H1 (cell line): Measurements from ENCODE around the gene PCNX1. TPM values are rescaled to one million over a fixed set of nuclear protein-coding genes. Genes with fewer than 3 reads are reported as not detected.
"Not testable (repeated sequence)": the region's sequence is repeated elsewhere in the genome, so short reads cannot be mapped to it uniquely, and the experiment has no call there.

ENCODE experiments used
- CTCF ChIA-PET: fragments of 300-600 bp; sonication (Branson Sonifier 250); formaldehyde crosslinking; loops from one replicate; lab custom pipeline; 2021; ENCODE audit not compliant: partially characterized antibody; lab: Charles Lee
- POLR2A ChIA-PET: fragments of 300-600 bp; sonication (Branson Sonifier 250); formaldehyde crosslinking; loops from one replicate; lab custom pipeline; 2021; ENCODE audit warnings: inconsistent platforms; ENCODE audit not compliant: partially characterized antibody; lab: Charles Lee
- DNase-seq, 2 experiments: peaks; one replicate each; pipeline versions ENCODE4 v3.0.0 to v3.0.0-alpha.2; 2010 to 2022; ENCODE audit warnings: low spot score in 2 of 2, low read depth in 1 of 2, mixed read lengths in 1 of 2
- FAIRE-seq: peaks from 2 replicates; lab custom pipeline; 2011; peaks lifted over from hg19 to GRCh38; lab: Jason Lieb, UNC
- H2AFZ ChIP-seq: 2 replicates; pipeline ENCODE4 v1.8.1; 2012; ENCODE audit warnings: low read length, inconsistent platforms
- H2AK5ac ChIP-seq: 2 replicates; pipeline ENCODE4 v1.6.1; 2013; ENCODE audit warnings: low read depth, low read length
- H2BK120ac ChIP-seq: replicated peaks from 2 replicates; pipeline ENCODE3; 2013; ENCODE audit warnings: low read depth, low read length, inconsistent platforms
- H2BK12ac ChIP-seq: 2 replicates; pipeline ENCODE4 v1.6.1; 2013; ENCODE audit warnings: low read depth, low read length
- H2BK15ac ChIP-seq: 2 replicates; pipeline ENCODE4 v1.6.1; 2013; ENCODE audit warnings: low read length
- H2BK20ac ChIP-seq: 2 replicates; pipeline ENCODE4 v1.6.1; 2013; ENCODE audit warnings: low read length
- H2BK5ac ChIP-seq: 2 replicates; pipeline ENCODE4 v1.6.1; 2013; ENCODE audit warnings: low read depth, low read length
- H3K14ac ChIP-seq: 2 replicates; pipeline ENCODE4 v1.6.1; 2013; ENCODE audit warnings: inconsistent platforms; ENCODE audit not compliant: insufficient read length
- H3K18ac ChIP-seq: 2 replicates; pipeline ENCODE4 v1.6.1; 2013; ENCODE audit warnings: low read length; ENCODE audit errors: extremely low read depth
- H3K23ac ChIP-seq: 2 replicates; pipeline ENCODE4 v1.6.1; 2013; ENCODE audit warnings: inconsistent platforms; ENCODE audit not compliant: insufficient read length
- H3K23me2 ChIP-seq: 2 replicates; pipeline ENCODE4 v1.6.1; 2013; ENCODE audit warnings: low read depth, low read length
- H3K27ac ChIP-seq: 2 replicates; pipeline ENCODE4 v1.6.1; 2011; ENCODE audit warnings: low read depth, low read length, inconsistent platforms
- H3K27me3 ChIP-seq, 4 experiments: replicated peaks in 1 of 4; 1 replicate in 1 of 4; 2 replicates in 3 of 4; pipeline versions ENCODE4 v1.6.1 to v1.8.1; 2011 to 2013; ENCODE audit warnings: low read length in 3 of 4, mild to moderate bottlenecking in 3 of 4, inconsistent platforms in 2 of 4, mixed read lengths in 2 of 4, moderate library complexity in 1 of 4; ENCODE audit not compliant: control insufficient read depth in 3 of 4, insufficient read depth in 3 of 4; ENCODE audit errors: extremely low read depth in 1 of 4
- H3K36me3 ChIP-seq, 4 experiments: 2 replicates each; pipeline versions ENCODE4 v1.6.1 to v1.8.1; 2011 to 2013; ENCODE audit warnings: mild to moderate bottlenecking in 4 of 4, low read length in 3 of 4, moderate library complexity in 2 of 4, control low read depth in 1 of 4, inconsistent platforms in 1 of 4; ENCODE audit not compliant: insufficient read depth in 4 of 4, control insufficient read depth in 2 of 4
- H3K4ac ChIP-seq: replicated peaks from 2 replicates; pipeline ENCODE3; 2013; ENCODE audit warnings: low read length, low read depth, mixed read lengths, inconsistent platforms; ENCODE audit not compliant: insufficient read length
- H3K4me1 ChIP-seq, 4 experiments: replicated peaks in 1 of 4; 1 replicate in 1 of 4; 2 replicates in 3 of 4; pipeline versions ENCODE4 v1.6.1 to v1.8.1; 2011 to 2013; ENCODE audit warnings: low read length in 3 of 4, inconsistent platforms in 2 of 4, mixed read lengths in 1 of 4; ENCODE audit not compliant: insufficient read depth in 4 of 4, control insufficient read depth in 3 of 4
- H3K4me2 ChIP-seq, 2 experiments: 2 replicates each; pipeline versions ENCODE4 v1.6.1 to v1.8.1; 2011 to 2013; ENCODE audit warnings: low read depth in 2 of 2, low read length in 2 of 2, control low read depth in 1 of 2, inconsistent platforms in 1 of 2, mild to moderate bottlenecking in 1 of 2; ENCODE audit not compliant: insufficient read depth in 1 of 2
- H3K4me3 ChIP-seq, 4 experiments: fragments of 200-600, 300-600 bp in 1 of 4; sonication (generic), shearing (Covaris generic), sonication (Bioruptor Twin) in 1 of 4; 2 replicates each; pipeline versions ENCODE4 v1.5.1 to v1.8.1; 2011 to 2016; ENCODE audit warnings: low read length in 4 of 4, low read depth in 3 of 4, control low read depth in 2 of 4, inconsistent platforms in 2 of 4, mild to moderate bottlenecking in 2 of 4, mixed read lengths in 1 of 4, moderate library complexity in 1 of 4; ENCODE audit not compliant: insufficient read depth in 2 of 4; ENCODE audit errors: extremely low read depth in 1 of 4
- H3K56ac ChIP-seq: replicated peaks from 2 replicates; pipeline ENCODE3; 2013; ENCODE audit warnings: low read depth, mild to moderate bottlenecking, mixed read lengths, low read length, inconsistent platforms; ENCODE audit not compliant: insufficient read length
- H3K79me1 ChIP-seq: 2 replicates; pipeline ENCODE4 v1.6.1; 2013; ENCODE audit warnings: low read depth, low read length, control low read depth
- H3K79me2 ChIP-seq, 2 experiments: 2 replicates each; pipeline versions ENCODE4 v1.6.1 to v1.8.1; 2012 to 2013; ENCODE audit warnings: low read length in 2 of 2, mild to moderate bottlenecking in 2 of 2, inconsistent platforms in 1 of 2; ENCODE audit not compliant: insufficient read depth in 2 of 2, control insufficient read depth in 1 of 2
- H3K9ac ChIP-seq, 4 experiments: replicated peaks in 1 of 4; 1 replicate in 1 of 4; 2 replicates in 3 of 4; pipeline versions ENCODE4 v1.6.1 to v1.8.1; 2011 to 2013; ENCODE audit warnings: low read depth in 3 of 4, low read length in 3 of 4, control low read depth in 2 of 4, mild to moderate bottlenecking in 2 of 4, moderate library complexity in 2 of 4, inconsistent platforms in 1 of 4; ENCODE audit errors: extremely low read depth in 1 of 4
- H3K9me3 ChIP-seq, 2 experiments: 2 replicates each; pipeline versions ENCODE4 v1.6.1 to v1.8.1; 2012 to 2013; ENCODE audit warnings: mild to moderate bottlenecking in 2 of 2, moderate library complexity in 2 of 2, control low read depth in 1 of 2, inconsistent platforms in 1 of 2, low read depth in 1 of 2, low read length in 1 of 2, mixed read lengths in 1 of 2; ENCODE audit not compliant: insufficient read depth in 2 of 2
- H4K20me1 ChIP-seq, 2 experiments: replicated peaks in 1 of 2; 2 replicates each; pipeline versions ENCODE3 to v1.8.1; 2011 to 2013; ENCODE audit warnings: inconsistent platforms in 2 of 2, low read length in 2 of 2, mild to moderate bottlenecking in 1 of 2; ENCODE audit not compliant: insufficient read depth in 2 of 2, control insufficient read depth in 1 of 2
- H4K5ac ChIP-seq: 2 replicates; pipeline ENCODE4 v1.6.1; 2013; ENCODE audit warnings: low read length, low read depth, mixed read lengths, inconsistent platforms; ENCODE audit not compliant: insufficient read length
- H4K8ac ChIP-seq: 2 replicates; pipeline ENCODE4 v1.8.0; 2013; ENCODE audit warnings: mild to moderate bottlenecking, moderate library complexity, low read length, inconsistent platforms; ENCODE audit not compliant: insufficient read depth; ENCODE audit errors: extremely low read depth
- H4K91ac ChIP-seq: replicated peaks from 2 replicates; pipeline ENCODE3; 2013; ENCODE audit warnings: low read length, mixed read lengths, inconsistent platforms; ENCODE audit not compliant: insufficient read length
- WGBS, 2 experiments: shearing (Covaris generic) in 1 of 2; methylation state at CpG; one replicate each; pipeline versions ENCODE4 v1.1.6 to v1.1.7; 2013 to 2015; ENCODE audit warnings: low lambda C conversion rate in 2 of 2, mixed read lengths in 2 of 2, inconsistent platforms in 1 of 2, low coverage in 1 of 2, missing lambda C conversion rate in 1 of 2; ENCODE audit not compliant: insufficient replicate concordance in 2 of 2, insufficient coverage in 1 of 2, insufficient read length in 1 of 2; ENCODE audit errors: extremely low coverage in 1 of 2, missing lambda C conversion rate in 1 of 2; 5-methylcytosine and 5-hydroxymethylcytosine counted together
- polyA plus RNA-seq, 7 experiments: library from polyadenylated mRNA; depleted of rRNA in 3 of 7; stranded (reverse) in 5 of 7; unstranded in 2 of 7; fragments of >200 nt in 5 of 7; fragments of 200-250 nt in 2 of 7; gene quantifications; 1 replicate in 5 of 7; 2 replicates in 1 of 7; 4 replicates in 1 of 7; pipeline versions ENCODE4 v1.2.1 to v1.2.3, GENCODE V29; 2011 to 2013; ENCODE audit warnings: missing spikeins in 2 of 7, mixed read lengths in 2 of 7
- total RNA-seq: library from RNA; stranded (reverse); fragmentation: NEBNext Ultra II Directional; extraction: Animal tissue kit (Norgen Biotek cat#: 25700); gene quantifications from 2 replicates; pipeline ENCODE4 v1.2.1, GENCODE V29; 2021

The PCNX1 gene
- total and polyA plus RNA-seq, 2 of the 8 experiments (the other 6 are each of a cell fraction or from before 2014, with no cell fraction given), result 37.7 to 53.2 TPM

- H3K23ac ChIP-seq, H3K18ac ChIP-seq, H2BK5ac ChIP-seq, H3K9ac ChIP-seq, H2BK20ac ChIP-seq, H3K14ac ChIP-seq, H4K91ac ChIP-seq, H3K4me3 ChIP-seq, H3K27me3 ChIP-seq, H3K79me1 ChIP-seq, H3K4me1 ChIP-seq, FAIRE-seq, H4K8ac ChIP-seq, H4K20me1 ChIP-seq, H3K27ac ChIP-seq, H2AFZ ChIP-seq, H2BK12ac ChIP-seq, H4K5ac ChIP-seq, POLR2A ChIA-PET, H3K23me2 ChIP-seq, DNase-seq, H2BK120ac ChIP-seq, H3K4me2 ChIP-seq, H3K56ac ChIP-seq, H2AK5ac ChIP-seq, H3K4ac ChIP-seq, H2BK15ac ChIP-seq: not testable (repeated sequence)
- WGBS, 2 experiments, result 90% methylated on average over 3 of the region's 3 CpGs; no CpG with 5 or more reads in 1 of the 2 experiments
- H3K36me3 ChIP-seq, result peaks cover 0 to 49% (median 14%) of the 10 kb centered on the region in 4 experiments; a peak in 4 of 8 replicates
- peaks cover 32 to 45% of the 10 kb centered on the region in 2 experiments for H3K9me3 ChIP-seq
- peaks cover 7 to 46% of the 10 kb centered on the region in 2 experiments; a peak in 3 of 4 replicates for H3K79me2 ChIP-seq
- CTCF ChIA-PET, result interaction anchor here (0.9 kb wide), 1 partner anchor 18 kb away, joined by 4 read pairs; no protein-coding TSS in a partner anchor
Measured at GRCh38 chr14:70942721-70943120, 35.5 kb downstream of the PCNX1 start.
